Stomach (tissue), 9 donors: ENCODE data around the gene BCL2L15. TPM values are rescaled to one million over a fixed set of nuclear protein-coding genes. Genes with fewer than 3 reads are reported as not detected.

Source experiments
- DNase-seq, 2 donors: peaks; one replicate each; pipeline versions ENCODE4 v3.0.0 to v3.0.0-alpha.2; 2013 to 2019
- H3K27ac ChIP-seq, 5 donors: fragments of 200-600 bp in 4 of 5; sonication (generic) in 4 of 5; one replicate each; pipeline ENCODE4 v1.5.1; 2013 to 2019; ENCODE audit warnings: mild to moderate bottlenecking in 1 of 5, moderate library complexity in 1 of 5
- H3K27me3 ChIP-seq, 3 donors: fragments of 200-600 bp; sonication (generic); one replicate each; pipeline ENCODE4 v1.5.1; 2017 to 2019; ENCODE audit warnings: mixed run types in 1 of 3
- H3K36me3 ChIP-seq, 4 donors: fragments of 200-600 bp; sonication (generic); 1 replicate in 3 of 4; 2 replicates in 1 of 4; pipeline ENCODE4 v1.5.1; 2016 to 2019
- H3K4me1 ChIP-seq, 4 donors: fragments of 200-600 bp; sonication (generic); one replicate each; pipeline ENCODE4 v1.5.1; 2016 to 2019
- H3K4me3 ChIP-seq, 4 donors: fragments of 200-600 bp; sonication (generic) in 3 of 4; one replicate each; pipeline ENCODE4 v1.5.1; 2016 to 2019; ENCODE audit warnings: mild to moderate bottlenecking in 1 of 4
- H3K9me3 ChIP-seq, 4 donors: fragments of 200-600 bp; sonication (generic); one replicate each; pipeline ENCODE4 v1.5.1; 2016 to 2019
- CTCF ChIP-seq, 7 experiments: fragments of 450-650 bp in 4 of 7; fragments of 200-600 bp in 3 of 7; sonication (generic) in 3 of 7; IDR thresholded peaks; one replicate each; pipeline ENCODE4 v1.5.1; 2016 to 2019; ENCODE audit warnings: antibody characterized with exemption in 7 of 7, control low read depth in 2 of 7, mild to moderate bottlenecking in 1 of 7
- EP300 ChIP-seq: sonication (generic); formaldehyde crosslinking; IDR thresholded peaks from one replicate; pipeline ENCODE4 v1.6.1; 2017; ENCODE audit warnings: antibody characterized with exemption
- POLR2A ChIP-seq, 4 donors: fragments of 450-650 bp; IDR thresholded peaks; one replicate each; pipeline ENCODE4 v1.6.1; 2016; ENCODE audit warnings: antibody characterized with exemption in 4 of 4, control low read depth in 2 of 4, mild to moderate bottlenecking in 1 of 4, moderate library complexity in 1 of 4
- POLR2AphosphoS5 ChIP-seq, 3 donors: sonication (generic); formaldehyde crosslinking; IDR thresholded peaks; one replicate each; pipeline ENCODE4 v1.6.1; 2016; ENCODE audit warnings: antibody characterized with exemption in 3 of 3
- WGBS, 5 donors: extraction: QIAGEN DNeasy Blood & Tissue Kit in 3 of 5; methylation state at CpG; one replicate each; pipeline versions ENCODE4 v1.1.5 to v1.1.7; 2013 to 2018; 5-methylcytosine and 5-hydroxymethylcytosine counted together
- intact Hi-C: fragments of 100-400 bp; cut with DNase I; formaldehyde crosslinking; loops from one replicate; pipeline ENCODE4 v1.15.1; 2023; ENCODE audit warnings: low total_unique reads
- polyA plus RNA-seq, 3 donors: library from polyadenylated mRNA; stranded (reverse); fragments of 200-250 nt; gene quantifications; one replicate each; pipeline ENCODE4 v1.2.3, GENCODE V29; 2013
- total RNA-seq, 5 donors: library from RNA; depleted of rRNA; stranded (reverse); fragments of >200 nt; gene quantifications; one replicate each; pipeline versions ENCODE4 v1.1.0 to v1.2.3, GENCODE V29; 2014 to 2016
- donor health status: healthy with polysubstance abuse.
- donor health status: Bipolar disorder and iron deficiency.
- donor health status: healthy.

BCL2L15 gene
- total and polyA plus RNA-seq, 8 donors, result 11.3 to 425 (median 35.6) TPM

GRCh38 chr1:113934511-113935055 is 47.2 kb upstream of the BCL2L15 start:
- H3K27ac ChIP-seq, result no peak overlapping the region
- no peaks in the 10 kb centered on the region for H3K9me3 ChIP-seq
- 72 to 82% (median 79%) methylated on average over 5 of the region's 5 CpGs for WGBS, 5 donors
- TF ChIP-seq POLR2A (IDR thresholded peaks at IDR 0.05) (no peak), CTCF (IDR thresholded peaks at IDR 0.05) (no peak), POLR2AphosphoS5 (IDR thresholded peaks at IDR 0.05) (no peak), EP300 (no peak)
- intact Hi-C loops, result no loop called here
- peaks cover 34 to 80% (median 55%) of the 10 kb centered on the region in 4 donors for H3K4me1 ChIP-seq
- no peaks in the 10 kb centered on the region for H3K36me3 ChIP-seq
- H3K27me3 ChIP-seq, result no peaks in the 10 kb centered on the region
- H3K4me3 ChIP-seq, result no peak overlapping the region
- no peak for DNase-seq

- intact Hi-C loops, result no loop called here
- TF ChIP-seq CTCF (IDR thresholded peaks at IDR 0.05) (no peak), POLR2AphosphoS5 (IDR thresholded peaks at IDR 0.05) (no peak), POLR2A (IDR thresholded peaks at IDR 0.05) (no peak), EP300 (no peak)
- Histone ChIP-seq H3K27me3 (no peaks in the 10 kb centered on the region), H3K9me3 (no peaks in the 10 kb centered on the region), H3K4me3 (no peak overlapping the region), H3K27ac (no peak overlapping the region), H3K4me1 (peaks cover 34 to 74% (median 52%) of the 10 kb centered on the region in 4 donors), H3K36me3 (no peaks in the 10 kb centered on the region)
- DNase-seq, result no peak
These were observed 46.6 kb upstream of the BCL2L15 start for GRCh38 chr1:113934006-113934405.

GRCh38 chr1:113931451-113931851 is 44.1 kb upstream of the BCL2L15 start:
- peak overlapping the region; percentile 2 to 99 (median 90) for H3K4me3 ChIP-seq
- TF ChIP-seq CTCF (IDR thresholded peaks at IDR 0.05) (no peak), EP300 (no peak), POLR2A (IDR thresholded peaks at IDR 0.05) (no peak), POLR2AphosphoS5 (IDR thresholded peaks at IDR 0.05) (no peak)
- H3K36me3 ChIP-seq, result no peaks in the 10 kb centered on the region
- no peaks in the 10 kb centered on the region for H3K27me3 ChIP-seq
- peak overlapping the region in 4 of 5 donors; percentile 96 to 99 (median 98) for H3K27ac ChIP-seq
- peaks cover 38 to 69% (median 51%) of the 10 kb centered on the region in 4 donors for H3K4me1 ChIP-seq
- intact Hi-C loops, result no loop called here
- no peaks in the 10 kb centered on the region for H3K9me3 ChIP-seq
- DNase-seq, result no peak
- 5 to 13% (median 6%) methylated on average over 3 of the region's 3 CpGs for WGBS, 5 donors

- 0 to 1% (median 1%) methylated on average over 8 of the region's 8 CpGs for WGBS, 5 donors
- intact Hi-C loops, result no loop called here
- peak in 1 of 2 donors; percentile 89 for DNase-seq
- no peaks in the 10 kb centered on the region for H3K27me3 ChIP-seq
- peak overlapping the region; percentile 93 to 99 (median 97) for H3K27ac ChIP-seq
- no peaks in the 10 kb centered on the region for H3K9me3 ChIP-seq
- peaks cover 34 to 66% (median 50%) of the 10 kb centered on the region in 4 donors for H3K4me1 ChIP-seq
- H3K4me3 ChIP-seq, result peak overlapping the region; percentile 89 to 99 (median 92)
- H3K36me3 ChIP-seq, result no peaks in the 10 kb centered on the region
- TF ChIP-seq POLR2AphosphoS5 (IDR thresholded peaks at IDR 0.05), result no peak
- TF ChIP-seq POLR2A (IDR thresholded peaks at IDR 0.05), result no peak
- no peak for TF ChIP-seq EP300
- TF ChIP-seq CTCF (IDR thresholded peaks at IDR 0.05), result no peak
These were observed 43.2 kb upstream of the BCL2L15 start for GRCh38 chr1:113930499-113931161.
